ENCODE measurements around the gene IQSEC1. TPM values are rescaled to one million over a fixed set of nuclear protein-coding genes. Genes with fewer than 3 reads are reported as not detected.

The IQSEC1 gene
- total and polyA plus RNA-seq, 2 donors (not counting 1 experiment from before 2014, with no cell fraction given): 96.7 to 222 TPM

DNA sequence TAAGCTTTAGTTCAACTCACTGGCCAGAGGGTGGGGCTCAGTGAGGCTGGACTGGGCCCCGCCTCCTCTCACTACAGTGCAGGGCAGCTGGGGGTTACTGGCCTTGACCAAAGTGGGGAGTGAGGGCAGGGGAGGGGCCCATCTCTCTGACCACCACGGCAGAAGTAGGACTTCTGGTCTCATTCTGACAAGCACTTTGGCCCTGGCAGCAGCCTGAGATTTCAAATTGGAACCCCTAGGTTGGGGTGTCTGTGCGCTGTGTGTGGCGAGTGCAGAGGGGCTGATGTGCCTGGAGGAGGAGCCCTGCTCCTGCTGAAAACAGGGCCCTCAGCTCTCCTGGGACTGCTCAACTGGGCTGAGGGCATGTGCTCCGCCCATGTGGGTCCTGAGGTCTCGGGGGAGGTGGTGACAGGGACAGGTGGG lies 171.6 kb downstream of the IQSEC1 start:
- ATAC-seq (ENCODE audit: low read depth): peak; percentile 86
- intact Hi-C loops (cut with micrococcal nuclease): loop anchor here (1.0 to 5.0 kb wide), 2 partner anchors 83 to 186 kb away; no protein-coding TSS in a partner anchor
- H3K27ac Mint-ChIP-seq: peak overlapping the region; percentile 83

DNA sequence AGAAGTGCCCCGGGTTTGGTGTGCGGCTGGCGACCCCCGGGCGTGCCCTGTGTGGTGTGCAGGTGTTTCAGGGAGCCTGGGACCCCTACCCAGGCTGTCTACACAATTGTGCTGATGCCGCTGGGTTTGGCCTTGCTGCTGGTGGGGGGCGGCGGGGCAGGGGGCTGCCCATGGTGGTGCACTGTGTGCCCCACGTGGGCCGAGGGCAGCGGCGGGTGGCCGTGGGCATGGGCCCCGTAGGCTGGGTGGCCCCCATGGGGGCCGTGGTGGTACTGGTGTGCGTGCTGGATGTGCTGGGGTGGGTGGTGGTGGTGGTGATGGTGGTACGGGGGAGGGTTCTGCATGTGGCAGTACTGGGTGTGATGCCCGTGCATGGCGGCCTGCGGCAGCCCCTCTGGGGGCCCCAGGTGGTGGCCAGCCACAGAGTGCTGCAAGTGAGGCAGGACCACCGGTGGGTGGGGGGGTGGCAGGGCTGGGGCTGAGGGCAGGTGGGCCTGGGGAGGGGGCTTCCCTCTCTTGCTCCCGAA lies 172.3 kb downstream of the IQSEC1 start:
- DNase-seq: no peak
- Mint-ChIP-seq H3K27ac (peak overlapping the region; percentile 67), H3K9me3 (ENCODE audit: insufficient read depth) (no peaks in the 10 kb centered on the region), H3K4me1 (peaks cover 29% of the 10 kb centered on the region), H3K27me3 (no peaks in the 10 kb centered on the region), H3K4me3 (no peak overlapping the region)
- no peak overlapping the region for H3K4me2 ChIP-seq (replicated peaks; ENCODE audit: low read depth, low read length, poor library complexity, severe bottlenecking)
- ATAC-seq (ENCODE audit: low read depth): no peak
- peaks cover 59% of the 10 kb centered on the region for H4K20me1 ChIP-seq (ENCODE audit: control insufficient read depth, insufficient read depth, low read length, poor library complexity, severe bottlenecking)
- TF ChIP-seq, protein P1, sequence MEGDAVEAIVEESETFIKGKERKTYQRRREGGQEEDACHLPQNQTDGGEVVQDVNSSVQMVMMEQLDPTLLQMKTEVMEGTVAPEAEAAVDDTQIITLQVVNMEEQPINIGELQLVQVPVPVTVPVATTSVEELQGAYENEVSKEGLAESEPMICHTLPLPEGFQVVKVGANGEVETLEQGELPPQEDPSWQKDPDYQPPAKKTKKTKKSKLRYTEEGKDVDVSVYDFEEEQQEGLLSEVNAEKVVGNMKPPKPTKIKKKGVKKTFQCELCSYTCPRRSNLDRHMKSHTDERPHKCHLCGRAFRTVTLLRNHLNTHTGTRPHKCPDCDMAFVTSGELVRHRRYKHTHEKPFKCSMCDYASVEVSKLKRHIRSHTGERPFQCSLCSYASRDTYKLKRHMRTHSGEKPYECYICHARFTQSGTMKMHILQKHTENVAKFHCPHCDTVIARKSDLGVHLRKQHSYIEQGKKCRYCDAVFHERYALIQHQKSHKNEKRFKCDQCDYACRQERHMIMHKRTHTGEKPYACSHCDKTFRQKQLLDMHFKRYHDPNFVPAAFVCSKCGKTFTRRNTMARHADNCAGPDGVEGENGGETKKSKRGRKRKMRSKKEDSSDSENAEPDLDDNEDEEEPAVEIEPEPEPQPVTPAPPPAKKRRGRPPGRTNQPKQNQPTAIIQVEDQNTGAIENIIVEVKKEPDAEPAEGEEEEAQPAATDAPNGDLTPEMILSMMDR (IDR thresholded peaks at IDR 0.05): no peak
- TF ChIP-seq EZH2 (IDR thresholded peaks at IDR 0.05; ENCODE audit: borderline replicate concordance, insufficient read depth, low read depth, low read length, poor library complexity, severe bottlenecking): no peak
- no peak overlapping the region for H2AFZ ChIP-seq (ENCODE audit: insufficient read depth, low read depth, low read length, poor library complexity, severe bottlenecking)
- H3K79me2 ChIP-seq (ENCODE audit: control insufficient read depth, insufficient read depth, low read length): peaks cover 7% of the 10 kb centered on the region
- no peak overlapping the region for H3K27ac ChIP-seq (ENCODE audit: low read length in 2 of 2)
- ChIA-PET CTCF (interaction anchor here (1.0 to 3.0 kb wide), 7 partner anchors 9 to 552 kb away, joined by 3 to 18 read pairs (median 6); no protein-coding TSS in a partner anchor), POLR2A (no interaction called here)
- intact Hi-C loops (cut with micrococcal nuclease): loop anchor here (1.0 to 5.0 kb wide), 2 partner anchors 83 to 186 kb away; no protein-coding TSS in a partner anchor
- no peak overlapping the region for H3K4me3 ChIP-seq (ENCODE audit: control extremely low read depth in 1 of 5, extremely low read depth in 1 of 5, insufficient read depth in 1 of 5, low read depth in 2 of 5, low read length in 4 of 5)
- H3K9ac ChIP-seq (ENCODE audit: low read length): no peak overlapping the region
- H3K27me3 ChIP-seq (replicated peaks in 1 of 4; ENCODE audit: control extremely low read depth in 1 of 4, control insufficient read depth in 3 of 4, insufficient read depth in 4 of 4, low read length in 3 of 4): no peaks in the 10 kb centered on the region
- WGBS (ENCODE audit: insufficient coverage): 100% methylated on average over 17 of the region's 22 CpGs
- H3K9me3 ChIP-seq (ENCODE audit: control extremely low read depth in 1 of 3, control insufficient read depth in 2 of 3, insufficient read depth in 1 of 3, low read length in 2 of 3): peaks cover 0 to 4% (median 0%) of the 10 kb centered on the region in 3 donors
- peaks cover 23 to 39% of the 10 kb centered on the region in 2 donors for H3K4me1 ChIP-seq (ENCODE audit: control insufficient read depth in 2 of 2, insufficient read depth in 2 of 2, low read length in 2 of 2)
- peaks cover 2 to 79% of the 10 kb centered on the region in 2 experiments for H3K36me3 ChIP-seq (replicated peaks in 1 of 2; ENCODE audit: control extremely low read depth in 1 of 2, control insufficient read depth in 1 of 2, extremely low read depth in 1 of 2, insufficient read depth in 2 of 2, low read length in 1 of 2)

More for the DNA sequence above, 171.6 kb downstream of the IQSEC1 start:
- TF ChIP-seq, protein P1 (IDR thresholded peaks at IDR 0.05): no peak
- TF ChIP-seq EZH2 (IDR thresholded peaks at IDR 0.05; ENCODE audit: borderline replicate concordance, insufficient read depth, low read depth, low read length, poor library complexity, severe bottlenecking): no peak
- H3K4me1 ChIP-seq (ENCODE audit: control insufficient read depth in 2 of 2, insufficient read depth in 2 of 2, low read length in 2 of 2): peaks cover 23 to 39% of the 10 kb centered on the region in 2 donors
- CTCF ChIA-PET: interaction anchor here (0.7 to 3.0 kb wide), 12 partner anchors 10 to 560 kb away, joined by 3 to 18 read pairs (median 4); partner anchors contain the start of gene RPL32
- peak; percentile 45 for DNase-seq
- no peak overlapping the region for H3K9ac ChIP-seq (ENCODE audit: low read length)
- no peak overlapping the region for H3K4me3 ChIP-seq (ENCODE audit: control extremely low read depth in 1 of 5, extremely low read depth in 1 of 5, insufficient read depth in 1 of 5, low read depth in 2 of 5, low read length in 4 of 5)
- Mint-ChIP-seq H3K4me1 (peaks cover 30% of the 10 kb centered on the region), H3K4me3 (peak overlapping the region; percentile 16), H3K9me3 (ENCODE audit: insufficient read depth) (no peaks in the 10 kb centered on the region), H3K27me3 (no peaks in the 10 kb centered on the region)
- H3K27ac ChIP-seq (ENCODE audit: low read length in 2 of 2): peak overlapping the region in 1 of 2 donors; percentile 50
- H3K27me3 ChIP-seq (replicated peaks in 1 of 4; ENCODE audit: control extremely low read depth in 1 of 4, control insufficient read depth in 3 of 4, insufficient read depth in 4 of 4, low read length in 3 of 4): no peaks in the 10 kb centered on the region
- H3K79me2 ChIP-seq (ENCODE audit: control insufficient read depth, insufficient read depth, low read length): peaks cover 7% of the 10 kb centered on the region
- 56% methylated on average over 5 of the region's 6 CpGs for WGBS (ENCODE audit: insufficient coverage)
- peaks cover 66% of the 10 kb centered on the region for H4K20me1 ChIP-seq (ENCODE audit: control insufficient read depth, insufficient read depth, low read length, poor library complexity, severe bottlenecking)
- peaks cover 0 to 4% (median 0%) of the 10 kb centered on the region in 3 donors for H3K9me3 ChIP-seq (ENCODE audit: control extremely low read depth in 1 of 3, control insufficient read depth in 2 of 3, insufficient read depth in 1 of 3, low read length in 2 of 3)
- H3K4me2 ChIP-seq (replicated peaks; ENCODE audit: low read depth, low read length, poor library complexity, severe bottlenecking): peak overlapping the region; percentile 11
- no peak overlapping the region for H2AFZ ChIP-seq (ENCODE audit: insufficient read depth, low read depth, low read length, poor library complexity, severe bottlenecking)
- POLR2A ChIA-PET: interaction anchor here (1.0 kb wide), 1 partner anchor 83 kb away, joined by 3 read pairs; no protein-coding TSS in a partner anchor
- peaks cover 2 to 86% of the 10 kb centered on the region in 2 experiments for H3K36me3 ChIP-seq (replicated peaks in 1 of 2; ENCODE audit: control extremely low read depth in 1 of 2, control insufficient read depth in 1 of 2, extremely low read depth in 1 of 2, insufficient read depth in 2 of 2, low read length in 1 of 2)
